Measurements from ENCODE around the gene IL1R2. TPM values are rescaled to one million over a fixed set of nuclear protein-coding genes. Genes with fewer than 3 reads are reported as not detected.

Gene IL1R2
- total RNA-seq, 2 donors from 2014 or later, result 0.73 TPM; not detected in 1

DNA sequence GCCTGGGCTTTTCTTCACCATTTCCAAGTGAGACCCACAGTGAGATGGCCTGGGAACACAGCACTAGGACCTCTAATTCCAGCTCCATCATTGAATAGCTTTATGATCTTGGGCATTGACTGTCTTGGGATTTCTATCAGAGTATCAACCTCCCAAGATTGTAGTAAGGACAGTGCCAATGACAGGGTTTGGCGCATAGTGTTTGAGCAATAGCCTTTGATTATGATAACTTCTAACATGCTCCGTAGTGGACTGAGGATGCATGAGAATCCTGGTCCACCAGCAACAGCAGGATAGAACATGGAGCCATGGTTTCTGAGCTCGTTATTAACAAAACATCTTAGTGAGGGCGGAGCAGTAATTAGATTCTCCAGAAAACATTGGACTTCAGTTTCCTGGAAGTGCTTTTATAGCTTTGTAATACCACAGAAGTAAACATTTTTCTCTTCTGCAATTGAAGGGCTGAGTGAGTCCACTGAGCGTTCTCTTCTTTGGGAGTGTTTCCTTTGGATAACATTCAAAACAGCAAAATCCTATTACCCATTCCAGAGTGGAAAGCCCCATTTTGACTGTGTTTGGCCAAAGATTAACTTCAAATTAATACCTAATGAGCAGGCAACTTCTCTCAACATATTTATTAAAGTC, 63.7 kb downstream of the IL1R2 start:
- H3K4me3 ChIP-seq (ENCODE audit: low read length), result no peak overlapping the region
- no peak overlapping the region for H3K4me3 Mint-ChIP-seq
- H3K27ac Mint-ChIP-seq, result no peak overlapping the region
- no peaks in the 10 kb centered on the region for H3K4me1 ChIP-seq (ENCODE audit: control insufficient read depth, insufficient read depth, low read length)
- 88 to 96% methylated on average over 2 to 5 of the region's 5 CpGs for WGBS, 2 experiments (ENCODE audit: insufficient coverage in 1 of 2, insufficient read length in 1 of 2)
- no peaks in the 10 kb centered on the region for H3K27me3 ChIP-seq (ENCODE audit: control insufficient read depth, insufficient read depth, low read length, poor library complexity, severe bottlenecking)
- DNase-seq, result no peak
- no peaks in the 10 kb centered on the region for H3K36me3 Mint-ChIP-seq (ENCODE audit: low read depth)
- no peak for TF ChIP-seq CTCF (conservative IDR thresholded peaks at IDR 0.05)
- peaks cover 2% of the 10 kb centered on the region for H3K27me3 Mint-ChIP-seq (ENCODE audit: insufficient read depth)
- H3K36me3 ChIP-seq (ENCODE audit: control insufficient read depth, insufficient read depth, low read length), result no peaks in the 10 kb centered on the region
- H3K9me3 Mint-ChIP-seq, result no peaks in the 10 kb centered on the region
- H3K9ac ChIP-seq (ENCODE audit: extremely low read depth, low read length, poor library complexity, severe bottlenecking), result no peak overlapping the region
- no peaks in the 10 kb centered on the region for H3K4me1 Mint-ChIP-seq
- H3K27ac ChIP-seq (ENCODE audit: low read depth, low read length), result no peak overlapping the region
- H3K9me3 ChIP-seq (ENCODE audit: control insufficient read depth, low read length), result no peaks in the 10 kb centered on the region

- WGBS, 2 experiments (ENCODE audit: insufficient coverage in 1 of 2, insufficient read length in 1 of 2), result 86 to 94% methylated on average over 3 of the region's 3 CpGs
- H3K27me3 Mint-ChIP-seq (ENCODE audit: insufficient read depth), result peaks cover 2% of the 10 kb centered on the region
- H3K4me1 ChIP-seq (ENCODE audit: control insufficient read depth, insufficient read depth, low read length), result no peaks in the 10 kb centered on the region
These were observed 64.4 kb downstream of the IL1R2 start for GRCh38 chr2:102056079-102056581.

DNA sequence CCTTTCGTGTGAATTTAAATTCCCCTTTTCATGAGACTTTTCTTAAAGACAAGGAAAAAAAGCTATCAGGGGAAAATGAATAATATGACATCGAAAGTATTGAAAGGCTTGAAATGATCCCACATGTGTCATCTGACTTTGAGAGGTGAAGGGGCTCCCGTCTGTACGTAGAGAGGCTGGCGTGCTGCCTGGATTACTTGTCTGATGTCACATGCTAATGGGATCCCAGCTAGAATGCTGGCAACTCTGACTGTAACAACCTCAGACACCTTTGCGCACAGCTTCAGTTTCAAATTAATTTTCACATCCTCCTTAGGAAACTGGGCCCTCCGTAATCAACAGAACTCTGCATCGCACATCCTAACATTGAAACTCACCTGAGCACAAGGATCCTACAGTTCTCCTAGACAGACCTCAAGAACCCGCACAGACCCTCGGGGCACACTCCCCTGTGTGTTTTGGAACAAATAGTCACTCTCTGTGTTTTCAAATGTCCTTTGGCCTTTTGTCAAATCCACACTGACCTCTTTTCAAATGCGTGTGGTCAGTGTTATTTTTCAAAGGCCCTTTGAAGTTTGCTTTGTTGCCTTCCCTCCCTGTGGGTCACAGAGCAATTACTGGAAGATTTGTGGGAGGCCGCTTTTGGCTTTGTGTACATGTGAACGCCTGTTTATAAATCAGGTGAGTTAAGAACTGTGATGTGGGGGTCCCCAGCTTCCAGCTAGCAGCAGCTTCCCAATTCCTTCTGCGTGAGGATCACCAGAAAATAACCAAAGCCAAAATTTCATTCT, 65.9 kb downstream of the IL1R2 start:
- H3K4me1 Mint-ChIP-seq, result no peaks in the 10 kb centered on the region
- no peaks in the 10 kb centered on the region for H3K27me3 ChIP-seq (ENCODE audit: control insufficient read depth, insufficient read depth, low read length, poor library complexity, severe bottlenecking)
- H3K9me3 Mint-ChIP-seq, result no peaks in the 10 kb centered on the region
- H3K27me3 Mint-ChIP-seq (ENCODE audit: insufficient read depth), result peaks cover 2% of the 10 kb centered on the region
- no peaks in the 10 kb centered on the region for H3K36me3 ChIP-seq (ENCODE audit: control insufficient read depth, insufficient read depth, low read length)
- H3K27ac ChIP-seq (ENCODE audit: low read depth, low read length), result no peak overlapping the region
- H3K27ac Mint-ChIP-seq, result no peak overlapping the region
- no peaks in the 10 kb centered on the region for H3K36me3 Mint-ChIP-seq (ENCODE audit: low read depth)
- H3K4me1 ChIP-seq (ENCODE audit: control insufficient read depth, insufficient read depth, low read length), result no peaks in the 10 kb centered on the region
- no peaks in the 10 kb centered on the region for H3K9me3 ChIP-seq (ENCODE audit: control insufficient read depth, low read length)
- TF ChIP-seq CTCF (conservative IDR thresholded peaks at IDR 0.05), result no peak
- no peak overlapping the region for H3K4me3 Mint-ChIP-seq
- no peak overlapping the region for H3K4me3 ChIP-seq (ENCODE audit: low read length)
- no peak for DNase-seq
- no peak overlapping the region for H3K9ac ChIP-seq (ENCODE audit: extremely low read depth, low read length, poor library complexity, severe bottlenecking)
- 81 to 87% methylated on average over 11 to 14 of the region's 14 CpGs for WGBS, 2 experiments (ENCODE audit: insufficient coverage in 1 of 2, insufficient read length in 1 of 2)

More at GRCh38 chr2:102056079-102056581, 64.4 kb downstream of the IL1R2 start:
- TF ChIP-seq CTCF (conservative IDR thresholded peaks at IDR 0.05), result no peak
- Histone ChIP-seq H3K36me3 (ENCODE audit: control insufficient read depth, insufficient read depth, low read length) (no peaks in the 10 kb centered on the region), H3K27me3 (ENCODE audit: control insufficient read depth, insufficient read depth, low read length, poor library complexity, severe bottlenecking) (no peaks in the 10 kb centered on the region), H3K9me3 (ENCODE audit: control insufficient read depth, low read length) (no peaks in the 10 kb centered on the region), H3K27ac (ENCODE audit: low read depth, low read length) (no peak overlapping the region), H3K4me3 (ENCODE audit: low read length) (no peak overlapping the region), H3K9ac (ENCODE audit: extremely low read depth, low read length, poor library complexity, severe bottlenecking) (no peak overlapping the region)
- Mint-ChIP-seq H3K4me1 (no peaks in the 10 kb centered on the region), H3K4me3 (no peak overlapping the region), H3K27ac (no peak overlapping the region), H3K36me3 (ENCODE audit: low read depth) (no peaks in the 10 kb centered on the region), H3K9me3 (no peaks in the 10 kb centered on the region)
- no peak for DNase-seq

Measured in endodermal cell (in vitro differentiated cells).